GM19023 (cell line): ENCODE results near the gene ECM2.

Experiments used
- ATAC-seq: cut with Tn5 transposase; IDR thresholded peaks from one replicate; pipeline ENCODE4 v1.9.1; 2021; ENCODE audit warnings: mild to moderate bottlenecking, moderate library complexity; ENCODE audit not compliant: unreplicated experiment

The ECM2 gene

GRCh38 chr9:92468206-92468605 lies 67.6 kb downstream of the ECM2 start:
- no peak for ATAC-seq

DNA sequence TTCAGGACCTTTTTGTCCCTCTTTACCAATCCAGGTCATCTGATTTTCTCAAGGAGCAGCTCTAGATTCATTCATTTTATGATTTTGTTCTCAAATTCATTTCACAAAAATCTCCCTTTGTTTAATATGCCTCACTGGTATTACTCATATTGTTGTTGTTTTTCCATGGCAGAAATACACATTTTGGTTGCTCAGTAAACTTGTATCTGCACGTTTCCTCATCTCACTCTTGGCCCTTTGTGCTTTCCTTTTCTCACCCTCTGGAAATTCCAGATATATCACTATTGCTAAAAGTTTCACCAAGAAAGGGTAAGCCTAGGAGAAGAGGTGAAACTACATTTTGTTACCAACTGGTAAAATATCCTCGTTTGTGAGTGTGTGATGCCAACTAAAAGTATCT lies 68.3 kb downstream of the ECM2 start:
- no peak for ATAC-seq

DNA sequence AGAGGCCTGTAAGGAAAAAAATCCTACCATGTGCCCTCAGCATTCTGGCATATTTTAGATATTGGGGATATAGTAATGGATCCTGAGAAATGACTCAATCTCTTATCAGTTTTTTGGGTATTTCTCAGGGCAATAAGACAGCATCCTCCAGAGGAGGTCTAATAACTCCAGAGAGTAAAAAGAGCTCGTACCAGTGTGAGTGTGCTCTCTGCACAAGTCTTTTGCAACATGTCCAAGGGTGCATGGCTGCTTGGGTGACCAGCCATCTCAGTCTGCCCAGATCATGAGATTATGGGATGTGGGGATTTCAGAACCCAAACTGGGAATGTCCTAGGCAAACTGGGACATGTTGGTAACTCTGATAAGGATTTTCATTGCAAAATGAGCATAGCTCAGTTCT lies 68.7 kb downstream of the ECM2 start:
- no peak for ATAC-seq

DNA sequence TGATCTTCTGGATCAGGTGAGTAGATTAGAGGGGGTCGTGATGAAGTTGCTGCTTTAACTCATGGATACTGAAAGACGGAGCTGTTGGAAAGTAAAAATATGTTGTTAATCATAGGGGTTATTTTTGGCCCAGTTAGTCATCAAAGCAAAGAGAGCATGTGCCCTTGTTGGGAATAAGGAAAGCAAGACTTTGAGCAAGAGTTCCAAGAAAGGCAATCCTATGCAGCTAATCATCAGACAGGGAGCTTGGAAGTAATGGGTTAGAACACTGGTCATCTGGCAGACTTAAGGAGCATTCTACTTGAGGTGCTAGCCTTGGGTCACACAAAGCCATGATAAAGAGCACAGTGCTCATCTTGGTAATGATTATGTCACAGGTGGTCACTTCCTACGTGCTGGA lies 71.8 kb downstream of the ECM2 start:
- no peak for ATAC-seq

DNA sequence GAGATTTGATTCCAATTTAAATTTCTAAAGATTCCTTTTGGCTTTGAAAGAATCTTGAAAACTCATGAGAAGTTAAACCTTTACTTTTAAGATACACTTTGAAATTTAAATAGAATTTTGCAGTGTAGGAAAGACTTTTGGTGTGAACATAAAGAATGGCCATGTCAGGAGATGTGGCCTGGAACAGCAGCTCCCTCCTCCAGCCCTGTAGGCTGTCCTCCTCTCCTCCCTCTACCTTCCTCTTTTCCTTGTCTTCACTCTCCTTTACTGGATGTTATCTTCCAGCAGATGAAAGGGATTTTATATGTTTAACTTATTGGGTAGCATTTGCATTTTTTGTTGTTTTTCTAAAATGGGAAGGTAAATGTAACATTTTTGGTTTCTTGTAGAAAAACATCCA lies 72.4 kb downstream of the ECM2 start:
- no peak for ATAC-seq

DNA sequence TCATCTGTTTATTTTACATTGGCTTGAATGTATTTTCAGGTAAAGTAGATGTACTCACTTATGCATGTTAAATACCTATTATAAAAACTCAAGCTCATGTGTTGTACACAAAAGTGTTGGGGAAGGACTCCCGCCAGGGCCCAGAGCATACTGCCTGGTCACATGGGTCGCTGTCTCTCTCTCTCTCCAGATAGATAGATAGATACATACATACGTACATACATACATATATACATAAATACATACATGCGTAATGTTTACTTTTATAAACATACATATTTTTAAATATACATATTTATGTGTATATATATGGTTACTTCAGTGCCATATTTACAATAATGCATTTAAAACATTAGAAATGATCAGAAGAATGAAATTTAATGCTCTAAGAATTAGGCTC lies 78.2 kb downstream of the ECM2 start:
- no peak for ATAC-seq

DNA sequence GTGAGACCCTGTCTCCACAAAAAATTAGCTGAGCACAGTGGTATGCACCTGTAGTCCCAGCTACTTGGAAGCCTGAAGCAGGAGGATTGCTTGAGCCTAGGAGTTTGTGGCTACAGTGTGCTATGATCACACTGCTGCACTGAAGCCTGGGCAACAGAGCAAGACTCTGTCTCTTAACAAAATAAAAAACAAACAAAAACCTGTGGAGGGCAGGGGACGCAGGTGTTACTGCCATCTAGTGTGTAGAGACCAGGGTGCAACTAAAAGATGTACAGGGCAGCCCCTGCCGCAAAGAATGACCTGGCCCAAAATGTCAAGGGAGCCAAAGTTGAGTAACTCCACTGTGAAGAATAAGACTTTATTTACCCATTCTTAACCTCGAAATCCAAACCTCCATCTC lies 80.6 kb downstream of the ECM2 start:
- ATAC-seq: no peak

- no peak for ATAC-seq
These were observed 89.3 kb downstream of the ECM2 start for GRCh38 chr9:92446536-92446935.
